Activated gamma-delta T cell treated with Interleukin-2 at 50 U/mL for 16 hours (primary cell): Measurements from ENCODE around the gene BABAM2.

ENCODE experiments used
- DNase-seq: peaks from one replicate; pipeline ENCODE4 v3.0.0-alpha.2; 2020

The BABAM2 gene

GRCh38 chr2:28172114-28172898, 281.8 kb downstream of the BABAM2 start:
- no peak for DNase-seq

GRCh38 chr2:28173377-28173776, 282.8 kb downstream of the BABAM2 start:
- DNase-seq, result no peak

GRCh38 chr2:28174211-28174610, 283.7 kb downstream of the BABAM2 start:
- DNase-seq, result no peak

- no peak for DNase-seq
These were observed 284.5 kb downstream of the BABAM2 start for GRCh38 chr2:28175028-28175427.

- DNase-seq, result no peak
These were observed 288.4 kb downstream of the BABAM2 start for GRCh38 chr2:28178946-28179345.

- DNase-seq, result no peak
These were observed 291.3 kb downstream of the BABAM2 start for GRCh38 chr2:28181801-28182200.

GRCh38 chr2:28182348-28182747, 291.8 kb downstream of the BABAM2 start:
- no peak for DNase-seq

GRCh38 chr2:28185153-28185552, 294.6 kb downstream of the BABAM2 start:
- DNase-seq, result no peak

GRCh38 chr2:28185891-28186290, 295.4 kb downstream of the BABAM2 start:
- no peak for DNase-seq

GRCh38 chr2:28187186-28187585, 296.7 kb downstream of the BABAM2 start:
- DNase-seq, result no peak

GRCh38 chr2:28188436-28188835, 297.9 kb downstream of the BABAM2 start:
- DNase-seq, result no peak

GRCh38 chr2:28193630-28194403, 303.3 kb downstream of the BABAM2 start:
- DNase-seq, result no peak

GRCh38 chr2:28199995-28200679, 309.6 kb downstream of the BABAM2 start:
- no peak for DNase-seq

GRCh38 chr2:28201671-28202180, 311.2 kb downstream of the BABAM2 start:
- no peak for DNase-seq

GRCh38 chr2:28202719-28203118, 312.2 kb downstream of the BABAM2 start:
- DNase-seq, result no peak

- DNase-seq, result no peak
These were observed 316.2 kb downstream of the BABAM2 start for GRCh38 chr2:28206762-28207161.

GRCh38 chr2:28209261-28209691, 318.7 kb downstream of the BABAM2 start:
- no peak for DNase-seq

GRCh38 chr2:28209864-28210263, 319.3 kb downstream of the BABAM2 start:
- DNase-seq, result no peak

GRCh38 chr2:28210535-28210934, 320.0 kb downstream of the BABAM2 start:
- no peak for DNase-seq

- no peak for DNase-seq
These were observed 325.8 kb downstream of the BABAM2 start for GRCh38 chr2:28216331-28216730.

GRCh38 chr2:28217042-28217740, 326.7 kb downstream of the BABAM2 start:
- no peak for DNase-seq

GRCh38 chr2:28219138-28219537, 328.6 kb downstream of the BABAM2 start:
- no peak for DNase-seq
